ENCODE data around the gene HOXB4.

The HOXB4 gene

GRCh38 chr17:48577946-48578615 lies at the start of gene HOXB4:
Gene HOXB4 (minus strand): TSS chr17:48578350. CDS start chr17:48578319, 31 bp downstream.
- DNase-seq (ENCODE audit: low read depth, low spot score) = no peak

- DNase-seq (ENCODE audit: low read depth, low spot score) = no peak
Measured at GRCh38 chr17:48627118-48627597, 49.0 kb upstream of the HOXB4 start.

GRCh38 chr17:48626245-48627117 lies 48.3 kb upstream of the HOXB4 start, which contains the start of gene HOXB9:
Gene HOXB9 (minus strand): TSS chr17:48626358. CDS start chr17:48626269, 89 bp downstream.
- DNase-seq (ENCODE audit: low read depth, low spot score) = no peak

- DNase-seq (ENCODE audit: low read depth, low spot score) = no peak
Measured at GRCh38 chr17:48625495-48626244, 47.5 kb upstream of the HOXB4 start.

- no peak for DNase-seq (ENCODE audit: low read depth, low spot score)
Measured at GRCh38 chr17:48624544-48625494, 46.7 kb upstream of the HOXB4 start.

- DNase-seq (ENCODE audit: low read depth, low spot score) = no peak
Measured at GRCh38 chr17:48624118-48624517, 46.0 kb upstream of the HOXB4 start.

GRCh38 chr17:48623583-48623982 lies 45.4 kb upstream of the HOXB4 start:
- no peak for DNase-seq (ENCODE audit: low read depth, low spot score)

GRCh38 chr17:48622857-48623256 lies 44.7 kb upstream of the HOXB4 start:
- DNase-seq (ENCODE audit: low read depth, low spot score) = no peak

- DNase-seq (ENCODE audit: low read depth, low spot score) = no peak
Measured at GRCh38 chr17:48621410-48622392, 43.6 kb upstream of the HOXB4 start.

GRCh38 chr17:48620461-48621139 lies 42.5 kb upstream of the HOXB4 start:
- no peak for DNase-seq (ENCODE audit: low read depth, low spot score)

- DNase-seq (ENCODE audit: low read depth, low spot score) = no peak
Measured at GRCh38 chr17:48619826-48620449, 41.8 kb upstream of the HOXB4 start.

- peak; percentile 26 for DNase-seq (ENCODE audit: low read depth, low spot score)
Measured at GRCh38 chr17:48618256-48618896, 40.2 kb upstream of the HOXB4 start.

- no peak for DNase-seq (ENCODE audit: low read depth, low spot score)
Measured at GRCh38 chr17:48617471-48618255, 39.5 kb upstream of the HOXB4 start.

- DNase-seq (ENCODE audit: low read depth, low spot score) = no peak
Measured at GRCh38 chr17:48616717-48617470, 38.7 kb upstream of the HOXB4 start.

GRCh38 chr17:48615963-48616716 lies 38.0 kb upstream of the HOXB4 start:
- no peak for DNase-seq (ENCODE audit: low read depth, low spot score)
